Measurements from ENCODE around the gene AK9. TPM values are rescaled to one million over a fixed set of nuclear protein-coding genes. Genes with fewer than 3 reads are reported as not detected.

The AK9 gene
- total and polyA plus RNA-seq, 2 of the 8 experiments (the other 6 are each of a cell fraction or from before 2014, with no cell fraction given), result 1.8 to 2.2 TPM

GRCh38 chr6:109738255-109738654 lies 47.3 kb upstream of the AK9 start:
- Histone ChIP-seq H3K14ac (ENCODE audit: insufficient read length) (no peak overlapping the region), H3K23ac (ENCODE audit: insufficient read length) (no peak overlapping the region), H3K4me2 (ENCODE audit: insufficient read depth in 1 of 2, low read depth in 2 of 2, low read length in 2 of 2) (no peak overlapping the region), H3K4me1 (replicated peaks in 1 of 4; ENCODE audit: control insufficient read depth in 3 of 4, insufficient read depth in 4 of 4, low read length in 3 of 4) (peaks cover 4 to 16% (median 12%) of the 10 kb centered on the region in 4 experiments; a peak in 6 of 7 replicates), H2BK20ac (ENCODE audit: low read length) (no peak overlapping the region), H3K4ac (replicated peaks; ENCODE audit: insufficient read length, low read depth, low read length) (no peak overlapping the region), H4K91ac (replicated peaks; ENCODE audit: insufficient read length, low read length) (no peak overlapping the region), H3K18ac (ENCODE audit: extremely low read depth, low read length) (no peak overlapping the region), H3K23me2 (ENCODE audit: low read depth, low read length) (no peaks in the 10 kb centered on the region), H3K9ac (replicated peaks in 1 of 4; ENCODE audit: extremely low read depth in 1 of 4, low read depth in 3 of 4, low read length in 3 of 4) (no peak overlapping the region), H3K79me2 (ENCODE audit: control insufficient read depth in 1 of 2, insufficient read depth in 2 of 2, low read length in 2 of 2) (no peaks in the 10 kb centered on the region), H3K56ac (replicated peaks; ENCODE audit: insufficient read length, low read depth, low read length) (no peak overlapping the region), H3K79me1 (ENCODE audit: low read depth, low read length) (no peaks in the 10 kb centered on the region), H4K20me1 (replicated peaks in 1 of 2; ENCODE audit: control insufficient read depth in 1 of 2, insufficient read depth in 2 of 2, low read length in 2 of 2) (no peaks in the 10 kb centered on the region), H3K27ac (ENCODE audit: low read depth, low read length) (no peak overlapping the region), H3K9me3 (ENCODE audit: insufficient read depth in 2 of 2, low read depth in 1 of 2, low read length in 1 of 2) (no peaks in the 10 kb centered on the region), H2BK120ac (replicated peaks; ENCODE audit: low read depth, low read length) (no peak overlapping the region), H2AK5ac (ENCODE audit: low read depth, low read length) (no peak overlapping the region), H2BK12ac (ENCODE audit: low read depth, low read length) (no peak overlapping the region), H2BK15ac (ENCODE audit: low read length) (no peak overlapping the region), H2BK5ac (ENCODE audit: low read depth, low read length) (no peak overlapping the region), H3K36me3 (ENCODE audit: control insufficient read depth in 2 of 4, insufficient read depth in 4 of 4, low read length in 3 of 4) (no peaks in the 10 kb centered on the region; a peak in 2 of 8 replicates), H2AFZ (ENCODE audit: low read length) (no peak overlapping the region), H3K27me3 (replicated peaks in 1 of 4; ENCODE audit: control insufficient read depth in 3 of 4, extremely low read depth in 1 of 4, insufficient read depth in 3 of 4, low read length in 3 of 4) (peaks cover 0 to 1% (median 0%) of the 10 kb centered on the region in 4 experiments; a peak in 1 of 7 replicates), H3K4me3 (ENCODE audit: extremely low read depth in 1 of 4, insufficient read depth in 2 of 4, low read depth in 3 of 4, low read length in 4 of 4) (no peak overlapping the region), H4K8ac (ENCODE audit: extremely low read depth, insufficient read depth, low read length) (no peak overlapping the region), H4K5ac (ENCODE audit: insufficient read length, low read depth, low read length) (no peak overlapping the region)
- POLR2A ChIA-PET (ENCODE audit: partially characterized antibody), result no interaction called here
- FAIRE-seq (no peak), DNase-seq (ENCODE audit: low read depth in 1 of 2, low spot score in 2 of 2) (no peak)
- WGBS, 2 experiments (ENCODE audit: extremely low coverage in 1 of 2, insufficient coverage in 1 of 2, insufficient read length in 1 of 2, insufficient replicate concordance in 2 of 2, low coverage in 1 of 2, low lambda C conversion rate in 2 of 2, missing lambda C conversion rate in 1 of 2), result 87% methylated on average over 1 of the region's 1 CpG; no CpG with 5 or more reads in 1 of the 2 experiments
- CTCF ChIA-PET (ENCODE audit: partially characterized antibody), result interaction anchor here (1.2 kb wide), 1 partner anchor 301 kb away, joined by 5 read pairs; no protein-coding TSS in a partner anchor
- TF ChIP-seq EP300 (IDR thresholded peaks at IDR 0.05; ENCODE audit: borderline replicate concordance in 1 of 2, low read depth in 2 of 2, low read length in 2 of 2), result no peak
- no peak for TF ChIP-seq RAD21 (IDR thresholded peaks at IDR 0.05 in 1 of 2, conservative IDR thresholded peaks at IDR 0.05 in 1 of 2; ENCODE audit: low read depth in 2 of 2, low read length in 2 of 2)
- TF ChIP-seq BCL11A (IDR thresholded peaks at IDR 0.05; ENCODE audit: low read depth in 2 of 2, low read length in 2 of 2), result no peak
- no peak for TF ChIP-seq EZH2 (IDR thresholded peaks at IDR 0.05; ENCODE audit: low read depth, low read length, severe bottlenecking)
- no peak for TF ChIP-seq GTF2F1 (IDR thresholded peaks at IDR 0.05; ENCODE audit: borderline replicate concordance, low read depth, low read length)
- no peak for TF ChIP-seq CBX8 (IDR thresholded peaks at IDR 0.05; ENCODE audit: borderline replicate concordance, low read depth, low read length)
- TF ChIP-seq TBP (IDR thresholded peaks at IDR 0.05; ENCODE audit: low read depth, low read length), result no peak
- TF ChIP-seq TCF12 (IDR thresholded peaks at IDR 0.05; ENCODE audit: low read depth, low read length), result no peak
- no peak for TF ChIP-seq CHD1 (IDR thresholded peaks at IDR 0.05; ENCODE audit: low read depth, low read length)
- TF ChIP-seq TAF7 (optimal IDR thresholded peaks at IDR 0.05; ENCODE audit: borderline replicate concordance, low read depth, low read length), result no peak
- no peak for TF ChIP-seq SIN3A (conservative IDR thresholded peaks at IDR 0.05 in 1 of 2, IDR thresholded peaks at IDR 0.05 in 1 of 2; ENCODE audit: low read depth in 1 of 2, low read length in 2 of 2)
- no peak for TF ChIP-seq SRF (IDR thresholded peaks at IDR 0.05; ENCODE audit: low read depth, low read length)
- no peak for TF ChIP-seq SP1 (IDR thresholded peaks at IDR 0.05; ENCODE audit: low read depth, low read length)
- no peak for TF ChIP-seq JUN (IDR thresholded peaks at IDR 0.05; ENCODE audit: low read depth, low read length)
